ENCODE results near the gene DNAJA1.
"Not testable (repeated sequence)": the region's sequence is repeated elsewhere in the genome, so short reads cannot be mapped to it uniquely, and the experiment has no call there.

DNAJA1 gene

GRCh38 chr9:33082538-33083326 lies 57.7 kb downstream of the DNAJA1 start:
- DNase-seq: no peak

GRCh38 chr9:33085672-33086071 lies 60.6 kb downstream of the DNAJA1 start:
- DNase-seq: not testable (repeated sequence)
